ENCODE data around the gene PTPRU. TPM values are rescaled to one million over a fixed set of nuclear protein-coding genes. Genes with fewer than 3 reads are reported as not detected.

PTPRU gene
- total RNA-seq, 1 experiment from 2014 or later: 31.4 TPM

DNA sequence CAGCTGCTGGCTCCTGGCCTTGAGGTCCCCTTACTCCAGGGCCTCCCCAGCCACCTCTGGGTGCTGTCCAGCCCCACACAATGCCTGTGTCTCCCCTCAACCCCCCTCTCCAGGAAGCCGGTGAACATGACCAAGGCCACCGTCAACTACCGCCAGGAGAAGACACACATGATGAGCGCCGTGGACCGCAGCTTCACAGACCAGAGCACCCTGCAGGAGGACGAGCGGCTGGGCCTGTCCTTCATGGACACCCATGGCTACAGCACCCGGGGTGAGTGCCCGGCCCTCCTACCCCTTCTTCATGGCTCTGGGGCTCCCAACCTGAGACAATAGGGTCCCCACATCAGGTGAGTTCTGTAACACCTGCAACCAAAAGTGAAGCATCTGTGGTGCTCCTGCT lies 55.4 kb downstream of the PTPRU start:
- CTCF ChIA-PET: no interaction called here

GRCh38 chr1:29292344-29292743 lies 56.0 kb downstream of the PTPRU start:
- intact Hi-C loops (cut with micrococcal nuclease; ENCODE audit: unreplicated experiment): no loop called here
- no peaks in the 10 kb centered on the region for H3F3A ChIP-seq (ENCODE audit: insufficient read depth, low read depth)
- H3K4me1 ChIP-seq (replicated peaks; ENCODE audit: insufficient read depth): no peaks in the 10 kb centered on the region
- CTCF ChIA-PET: no interaction called here
- H4K20me1 ChIP-seq (ENCODE audit: insufficient read depth): no peaks in the 10 kb centered on the region
- H3K9me3 ChIP-seq (ENCODE audit: insufficient read depth, low read depth): no peaks in the 10 kb centered on the region
- no TSS peak for BruUV-seq (replicated peaks)
- H3K79me2 ChIP-seq (ENCODE audit: low read depth): no peaks in the 10 kb centered on the region
- H3K27me3 ChIP-seq (ENCODE audit: insufficient read depth, low read depth): no peaks in the 10 kb centered on the region
- no peak for DNase-seq
- POLR2A ChIA-PET (ENCODE audit: unreplicated experiment): no interaction called here
- no peaks in the 10 kb centered on the region for H3K9me2 ChIP-seq (ENCODE audit: insufficient read depth)
- TF ChIP-seq, protein P1, sequence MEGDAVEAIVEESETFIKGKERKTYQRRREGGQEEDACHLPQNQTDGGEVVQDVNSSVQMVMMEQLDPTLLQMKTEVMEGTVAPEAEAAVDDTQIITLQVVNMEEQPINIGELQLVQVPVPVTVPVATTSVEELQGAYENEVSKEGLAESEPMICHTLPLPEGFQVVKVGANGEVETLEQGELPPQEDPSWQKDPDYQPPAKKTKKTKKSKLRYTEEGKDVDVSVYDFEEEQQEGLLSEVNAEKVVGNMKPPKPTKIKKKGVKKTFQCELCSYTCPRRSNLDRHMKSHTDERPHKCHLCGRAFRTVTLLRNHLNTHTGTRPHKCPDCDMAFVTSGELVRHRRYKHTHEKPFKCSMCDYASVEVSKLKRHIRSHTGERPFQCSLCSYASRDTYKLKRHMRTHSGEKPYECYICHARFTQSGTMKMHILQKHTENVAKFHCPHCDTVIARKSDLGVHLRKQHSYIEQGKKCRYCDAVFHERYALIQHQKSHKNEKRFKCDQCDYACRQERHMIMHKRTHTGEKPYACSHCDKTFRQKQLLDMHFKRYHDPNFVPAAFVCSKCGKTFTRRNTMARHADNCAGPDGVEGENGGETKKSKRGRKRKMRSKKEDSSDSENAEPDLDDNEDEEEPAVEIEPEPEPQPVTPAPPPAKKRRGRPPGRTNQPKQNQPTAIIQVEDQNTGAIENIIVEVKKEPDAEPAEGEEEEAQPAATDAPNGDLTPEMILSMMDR (conservative IDR thresholded peaks at IDR 0.05): no peak
- no peak for TF ChIP-seq EZH2 (IDR thresholded peaks at IDR 0.05; ENCODE audit: low read depth)
- H3K4me2 ChIP-seq: no peak overlapping the region
- no peaks in the 10 kb centered on the region for H3K36me3 ChIP-seq (ENCODE audit: low read depth)
- no peak overlapping the region for H3K4me3 ChIP-seq
- no peak overlapping the region for H2AFZ ChIP-seq
- no peak overlapping the region for H3K27ac ChIP-seq

More for the DNA sequence above, 55.4 kb downstream of the PTPRU start:
- POLR2A ChIA-PET (ENCODE audit: unreplicated experiment): no interaction called here
- Histone ChIP-seq H3K4me3 (no peak overlapping the region), H3K27me3 (ENCODE audit: insufficient read depth, low read depth) (no peaks in the 10 kb centered on the region), H3K79me2 (ENCODE audit: low read depth) (no peaks in the 10 kb centered on the region), H2AFZ (no peak overlapping the region), H3K9me2 (ENCODE audit: insufficient read depth) (no peaks in the 10 kb centered on the region), H3F3A (ENCODE audit: insufficient read depth, low read depth) (no peaks in the 10 kb centered on the region), H4K20me1 (ENCODE audit: insufficient read depth) (no peaks in the 10 kb centered on the region), H3K9me3 (ENCODE audit: insufficient read depth, low read depth) (no peaks in the 10 kb centered on the region), H3K4me2 (no peak overlapping the region), H3K27ac (no peak overlapping the region), H3K36me3 (ENCODE audit: low read depth) (no peaks in the 10 kb centered on the region), H3K4me1 (replicated peaks; ENCODE audit: insufficient read depth) (no peaks in the 10 kb centered on the region)
- intact Hi-C loops (cut with micrococcal nuclease; ENCODE audit: unreplicated experiment): no loop called here
- no TSS peak for BruUV-seq (replicated peaks)
- DNase-seq: no peak
- TF ChIP-seq, protein P1 (conservative IDR thresholded peaks at IDR 0.05): no peak

GRCh38 chr1:29297450-29297849 lies 61.1 kb downstream of the PTPRU start:
- no peak for TF ChIP-seq EZH2 (IDR thresholded peaks at IDR 0.05; ENCODE audit: low read depth)
- TF ChIP-seq, protein P1 (conservative IDR thresholded peaks at IDR 0.05): no peak
- CTCF ChIA-PET: no interaction called here

More at GRCh38 chr1:29297450-29297849, 61.1 kb downstream of the PTPRU start:
- H4K20me1 ChIP-seq (ENCODE audit: insufficient read depth): no peaks in the 10 kb centered on the region
- no peaks in the 10 kb centered on the region for H3K9me2 ChIP-seq (ENCODE audit: insufficient read depth)
- H3F3A ChIP-seq (ENCODE audit: insufficient read depth, low read depth): no peaks in the 10 kb centered on the region
- H3K9me3 ChIP-seq (ENCODE audit: insufficient read depth, low read depth): no peaks in the 10 kb centered on the region
- H3K27me3 ChIP-seq (ENCODE audit: insufficient read depth, low read depth): no peaks in the 10 kb centered on the region
- H3K4me3 ChIP-seq: no peak overlapping the region
- peaks cover under 1% of the 10 kb centered on the region; the same call in 1 of the 2 replicates for H3K4me1 ChIP-seq (replicated peaks; ENCODE audit: insufficient read depth)
- intact Hi-C loops (cut with micrococcal nuclease; ENCODE audit: unreplicated experiment): no loop called here
- no peak overlapping the region for H3K4me2 ChIP-seq
- BruUV-seq (replicated peaks): no TSS peak
- H2AFZ ChIP-seq: no peak overlapping the region
- H3K79me2 ChIP-seq (ENCODE audit: low read depth): no peaks in the 10 kb centered on the region
- no peak overlapping the region for H3K27ac ChIP-seq
- DNase-seq: no peak
- POLR2A ChIA-PET (ENCODE audit: unreplicated experiment): no interaction called here
- no peaks in the 10 kb centered on the region for H3K36me3 ChIP-seq (ENCODE audit: low read depth)

All from PC-9 (cell line).